Smooth muscle cell (in vitro differentiated cells): Measurements from ENCODE around the gene NCR2. TPM values are rescaled to one million over a fixed set of nuclear protein-coding genes. Genes with fewer than 3 reads are reported as not detected.
"Not testable (repeated sequence)": the region's sequence is repeated elsewhere in the genome, so short reads cannot be mapped to it uniquely, and the experiment has no call there.

Experiments
- DNase-seq: peaks from one replicate; lab custom pipeline; 2025; ENCODE audit not compliant: unreplicated experiment; lab: John Stamatoyannopoulos, UW
- H2AFZ ChIP-seq: fragments of 200-600 bp; sonication (generic); 2 replicates; pipeline ENCODE4 v1.6.0; 2016; ENCODE audit warnings: antibody characterized with exemption, low read depth, mild to moderate bottlenecking
- H3F3A ChIP-seq: fragments of 200-600 bp; sonication (generic); 2 replicates; pipeline ENCODE4 v1.6.0; 2017; ENCODE audit warnings: antibody characterized with exemption, low read depth
- H3K27ac ChIP-seq: fragments of 200-600 bp; sonication (generic); 2 replicates; pipeline ENCODE4 v1.5.1; 2016; ENCODE audit warnings: low read depth, mild to moderate bottlenecking
- H3K27me3 ChIP-seq: fragments of 200-600 bp; sonication (generic); 2 replicates; pipeline ENCODE4 v1.6.1; 2016; ENCODE audit warnings: low read depth, mild to moderate bottlenecking
- H3K36me3 ChIP-seq: fragments of 200-600 bp; sonication (generic); 2 replicates; pipeline ENCODE4 v1.5.1; 2016; ENCODE audit warnings: low read depth
- H3K4me1 ChIP-seq: fragments of 200-600 bp; sonication (generic); 2 replicates; pipeline ENCODE4 v1.5.1; 2016; ENCODE audit warnings: low read depth
- H3K4me2 ChIP-seq: fragments of 200-600 bp; sonication (generic); 2 replicates; pipeline ENCODE4 v1.6.0; 2016; ENCODE audit warnings: mild to moderate bottlenecking
- H3K4me3 ChIP-seq: fragments of 200-600 bp; sonication (generic); 2 replicates; pipeline ENCODE4 v1.5.1; 2016; ENCODE audit warnings: mild to moderate bottlenecking
- H3K79me2 ChIP-seq: fragments of 200-600 bp; sonication (generic); 2 replicates; pipeline ENCODE4 v1.6.0; 2016; ENCODE audit warnings: low read depth, mild to moderate bottlenecking
- H3K9ac ChIP-seq: fragments of 200-600 bp; sonication (generic); 2 replicates; pipeline ENCODE4 v1.6.0; 2016; ENCODE audit warnings: low read depth
- H3K9me3 ChIP-seq: fragments of 200-600 bp; sonication (generic); replicated peaks from 2 replicates; pipeline ENCODE4 v1.5.1; 2016; ENCODE audit warnings: low read depth
- H4K20me1 ChIP-seq: fragments of 200-600 bp; sonication (generic); 2 replicates; pipeline ENCODE4 v1.6.0; 2016; ENCODE audit warnings: low read depth
- CTCF ChIP-seq: fragments of 200-600 bp; sonication (generic); IDR thresholded peaks from 2 replicates; pipeline ENCODE4 v1.5.1; 2017; ENCODE audit warnings: borderline replicate concordance, mild to moderate bottlenecking, antibody characterized with exemption; ENCODE audit not compliant: insufficient read depth, poor library complexity, severe bottlenecking
- WGBS: methylation state at CpG from one replicate; pipeline ENCODE4 v1.1.7; 2016; ENCODE audit warnings: low lambda C conversion rate; 5-methylcytosine and 5-hydroxymethylcytosine counted together
- polyA plus RNA-seq: library from polyadenylated mRNA; unstranded; fragments of >200 nt; fragmentation: Nextera tagmentation; extraction: Ambion mirVana; gene quantifications from 2 replicates; pipeline ENCODE4 v1.2.1, GENCODE V29; 2016
- total RNA-seq: library from RNA; depleted of rRNA; stranded (reverse); fragments of >200 nt; gene quantifications from 2 replicates; pipeline ENCODE4 v1.2.3, GENCODE V29; 2014

NCR2 gene
- total and polyA plus RNA-seq, 2 experiments from 2014 or later, result not detected

GRCh38 chr6:41288754-41289129 is 46.7 kb upstream of the NCR2 start:
- Histone ChIP-seq H3K79me2 (no peaks in the 10 kb centered on the region), H3K4me2 (no peak overlapping the region), H3K27ac (no peak overlapping the region)

GRCh38 chr6:41289815-41290214 is 45.6 kb upstream of the NCR2 start:
- H3F3A ChIP-seq, result no peaks in the 10 kb centered on the region
- 69% methylated on average over 4 of the region's 4 CpGs for WGBS
- H3K4me3 ChIP-seq, result no peak overlapping the region
- H3K79me2 ChIP-seq, result no peaks in the 10 kb centered on the region
- DNase-seq, result no peak
- H3K36me3 ChIP-seq, result no peaks in the 10 kb centered on the region
- no peak for TF ChIP-seq CTCF
- H4K20me1 ChIP-seq, result no peaks in the 10 kb centered on the region
- no peaks in the 10 kb centered on the region for H3K9me3 ChIP-seq
- no peak overlapping the region for H3K9ac ChIP-seq
- H3K27me3 ChIP-seq, result no peaks in the 10 kb centered on the region
- peak overlapping the region; percentile 36 for H2AFZ ChIP-seq
- H3K4me2 ChIP-seq, result no peak overlapping the region
- H3K4me1 ChIP-seq, result no peaks in the 10 kb centered on the region
- no peak overlapping the region for H3K27ac ChIP-seq

More at GRCh38 chr6:41288754-41289129, 46.7 kb upstream of the NCR2 start:
- Histone ChIP-seq H4K20me1 (no peaks in the 10 kb centered on the region), H3K4me1 (no peaks in the 10 kb centered on the region), H3K4me3 (no peak overlapping the region), H3K27me3 (no peaks in the 10 kb centered on the region), H3K9ac (no peak overlapping the region), H3K36me3 (no peaks in the 10 kb centered on the region), H2AFZ (no peak overlapping the region), H3F3A (no peaks in the 10 kb centered on the region), H3K9me3 (no peaks in the 10 kb centered on the region)
- no peak for TF ChIP-seq CTCF
- no peak for DNase-seq
- WGBS, result 97% methylated on average over 2 of the region's 2 CpGs

- H3K27me3 ChIP-seq, result no peaks in the 10 kb centered on the region
- no peak for DNase-seq
- no peaks in the 10 kb centered on the region for H3F3A ChIP-seq
- no peak overlapping the region for H2AFZ ChIP-seq
- no peaks in the 10 kb centered on the region for H4K20me1 ChIP-seq
- 88% methylated on average over 1 of the region's 1 CpG for WGBS
- no peak overlapping the region for H3K27ac ChIP-seq
- no peaks in the 10 kb centered on the region for H3K79me2 ChIP-seq
- H3K9ac ChIP-seq, result no peak overlapping the region
- no peak for TF ChIP-seq CTCF
- no peaks in the 10 kb centered on the region for H3K9me3 ChIP-seq
- no peak overlapping the region for H3K4me2 ChIP-seq
- no peak overlapping the region for H3K4me3 ChIP-seq
- H3K4me1 ChIP-seq, result no peaks in the 10 kb centered on the region
- H3K36me3 ChIP-seq, result no peaks in the 10 kb centered on the region
Observed at GRCh38 chr6:41291717-41292116, 43.7 kb upstream of the NCR2 start.

GRCh38 chr6:41294214-41294872 is 41.1 kb upstream of the NCR2 start:
- H3K27ac ChIP-seq, result no peak overlapping the region
- H3K79me2 ChIP-seq, result no peaks in the 10 kb centered on the region
- no peak for DNase-seq
- 88% methylated on average over 3 of the region's 3 CpGs for WGBS
- H2AFZ ChIP-seq, result no peak overlapping the region
- no peak overlapping the region for H3K4me2 ChIP-seq
- H3F3A ChIP-seq, result no peaks in the 10 kb centered on the region
- no peak overlapping the region for H3K4me3 ChIP-seq
- TF ChIP-seq CTCF, result no peak
- no peaks in the 10 kb centered on the region for H4K20me1 ChIP-seq
- no peak overlapping the region for H3K9ac ChIP-seq
- no peaks in the 10 kb centered on the region for H3K4me1 ChIP-seq
- no peaks in the 10 kb centered on the region for H3K9me3 ChIP-seq
- no peaks in the 10 kb centered on the region for H3K27me3 ChIP-seq
- no peaks in the 10 kb centered on the region for H3K36me3 ChIP-seq

GRCh38 chr6:41297248-41297647 is 38.2 kb upstream of the NCR2 start:
- H3K9ac ChIP-seq, H3K36me3 ChIP-seq, H2AFZ ChIP-seq, H3K27ac ChIP-seq, DNase-seq, H3K9me3 ChIP-seq, H3K4me2 ChIP-seq, H4K20me1 ChIP-seq, H3K79me2 ChIP-seq, H3K4me1 ChIP-seq, H3F3A ChIP-seq, H3K27me3 ChIP-seq, H3K4me3 ChIP-seq: not testable (repeated sequence)
- WGBS, result 75% methylated on average over 5 of the region's 5 CpGs
